GM21529 (cell line): Measurements from ENCODE around the gene TULP4.
A peak's percentile ranks its signal among the peaks of the same experiment; 100 is the strongest.
"Not testable (repeated sequence)": the region's sequence is repeated elsewhere in the genome, so short reads cannot be mapped to it uniquely, and the experiment has no call there.

Experiments
- ATAC-seq: cut with Tn5 transposase; IDR thresholded peaks from one replicate; pipeline ENCODE4 v1.9.1; 2021; ENCODE audit not compliant: unreplicated experiment

The TULP4 gene

DNA sequence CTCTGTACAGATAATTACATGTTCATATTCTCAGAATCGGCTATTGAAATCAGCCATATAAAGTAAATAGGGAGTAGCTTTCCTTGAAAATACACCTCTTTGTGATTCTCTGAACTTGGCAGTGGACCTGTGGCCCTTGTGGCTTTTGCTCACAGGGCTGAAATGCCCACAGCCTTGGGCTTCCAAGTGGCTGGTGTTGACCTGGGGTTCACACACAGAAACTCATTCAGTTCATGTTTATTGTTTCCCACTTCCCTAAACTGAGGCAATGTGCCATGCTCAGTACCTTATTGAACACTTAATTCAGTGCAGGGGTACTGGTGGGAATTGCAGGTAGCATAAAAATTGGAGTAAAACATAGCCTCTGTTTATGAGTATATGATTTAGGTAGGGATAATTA lies 19.1 kb upstream of the TULP4 start:
- ATAC-seq = no peak

DNA sequence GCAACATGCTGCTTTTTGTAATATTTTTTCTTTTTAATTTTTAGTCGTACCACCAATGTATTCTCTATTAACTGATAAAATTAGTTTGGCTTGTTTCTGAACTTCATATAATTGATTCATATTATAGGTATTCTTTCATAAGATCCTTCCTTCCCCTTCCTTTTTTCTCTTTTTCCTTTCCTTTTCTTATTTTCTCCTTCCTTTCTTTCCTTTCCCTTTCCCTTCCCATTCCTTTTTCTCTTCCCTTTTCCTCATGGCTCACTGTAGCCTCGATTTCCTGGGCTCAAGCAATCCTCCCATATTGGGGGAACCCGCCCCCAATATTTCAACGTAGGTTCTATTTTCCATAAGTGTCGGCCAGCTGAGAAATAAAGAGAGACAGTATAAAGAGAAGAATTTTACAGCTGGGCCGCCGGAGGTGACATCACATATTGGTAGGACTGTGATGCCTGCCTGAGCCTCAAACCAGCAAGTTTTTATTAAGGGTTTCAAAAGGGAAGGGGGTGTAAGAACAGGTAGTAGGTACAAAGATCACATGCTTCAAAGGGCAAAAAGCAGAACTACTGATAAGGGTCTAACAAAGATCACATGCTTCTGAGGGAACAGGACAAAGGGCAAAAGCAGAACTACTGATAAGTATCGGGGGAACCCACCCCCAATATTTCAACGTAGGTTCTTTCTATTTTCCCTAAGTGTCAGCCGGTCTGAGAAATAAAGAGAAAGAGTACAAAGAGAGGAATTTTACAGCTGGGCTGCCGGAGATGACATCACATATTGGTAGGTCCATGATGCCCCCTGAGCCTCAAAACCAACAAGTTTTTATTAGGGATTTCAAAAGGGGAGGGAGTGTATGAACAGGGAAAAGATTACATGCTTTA lies 16.1 kb upstream of the TULP4 start:
- ATAC-seq = not testable (repeated sequence)

DNA sequence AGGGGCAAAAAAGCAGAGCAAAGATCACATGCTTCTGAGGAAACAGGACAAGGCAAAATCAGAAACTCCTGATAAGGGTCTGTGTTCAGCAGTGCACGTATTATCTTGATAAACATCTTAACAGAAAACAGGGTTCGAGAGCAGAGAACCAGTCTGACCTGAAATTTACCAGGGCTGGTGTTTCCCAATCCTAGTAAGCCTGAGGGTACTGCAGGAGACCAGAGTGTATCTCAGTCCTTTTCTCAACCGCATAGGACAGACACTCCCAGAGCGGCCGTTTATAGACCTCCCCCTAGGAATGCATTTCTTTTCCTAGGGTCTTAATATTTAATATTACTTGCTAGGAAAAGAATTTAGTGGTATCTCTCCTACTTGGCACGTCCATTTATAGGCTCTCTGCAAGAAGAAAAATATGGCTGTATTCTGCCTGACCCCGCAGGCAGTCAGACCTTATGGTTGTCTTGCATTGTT lies 15.4 kb upstream of the TULP4 start:
- ATAC-seq = not testable (repeated sequence)

DNA sequence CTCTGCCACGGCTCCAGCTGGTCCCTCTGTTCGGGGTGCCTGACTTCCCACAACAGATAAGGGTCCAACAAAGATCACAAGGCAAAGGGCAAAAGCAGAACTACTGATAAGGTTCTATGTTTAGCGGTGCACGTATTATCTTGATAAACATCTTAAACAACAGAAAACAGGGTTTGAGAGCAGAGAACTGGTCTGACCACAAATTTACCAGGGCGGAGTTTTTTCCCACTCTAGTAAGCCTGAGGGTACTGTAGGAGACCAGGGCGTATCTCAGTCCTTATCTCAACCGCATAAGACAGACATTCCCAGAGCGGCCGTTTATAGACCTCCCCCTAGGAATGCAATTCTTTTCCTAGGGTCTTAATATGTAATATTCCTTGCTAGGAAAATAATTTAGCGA lies 14.6 kb upstream of the TULP4 start:
- not testable (repeated sequence) for ATAC-seq

DNA sequence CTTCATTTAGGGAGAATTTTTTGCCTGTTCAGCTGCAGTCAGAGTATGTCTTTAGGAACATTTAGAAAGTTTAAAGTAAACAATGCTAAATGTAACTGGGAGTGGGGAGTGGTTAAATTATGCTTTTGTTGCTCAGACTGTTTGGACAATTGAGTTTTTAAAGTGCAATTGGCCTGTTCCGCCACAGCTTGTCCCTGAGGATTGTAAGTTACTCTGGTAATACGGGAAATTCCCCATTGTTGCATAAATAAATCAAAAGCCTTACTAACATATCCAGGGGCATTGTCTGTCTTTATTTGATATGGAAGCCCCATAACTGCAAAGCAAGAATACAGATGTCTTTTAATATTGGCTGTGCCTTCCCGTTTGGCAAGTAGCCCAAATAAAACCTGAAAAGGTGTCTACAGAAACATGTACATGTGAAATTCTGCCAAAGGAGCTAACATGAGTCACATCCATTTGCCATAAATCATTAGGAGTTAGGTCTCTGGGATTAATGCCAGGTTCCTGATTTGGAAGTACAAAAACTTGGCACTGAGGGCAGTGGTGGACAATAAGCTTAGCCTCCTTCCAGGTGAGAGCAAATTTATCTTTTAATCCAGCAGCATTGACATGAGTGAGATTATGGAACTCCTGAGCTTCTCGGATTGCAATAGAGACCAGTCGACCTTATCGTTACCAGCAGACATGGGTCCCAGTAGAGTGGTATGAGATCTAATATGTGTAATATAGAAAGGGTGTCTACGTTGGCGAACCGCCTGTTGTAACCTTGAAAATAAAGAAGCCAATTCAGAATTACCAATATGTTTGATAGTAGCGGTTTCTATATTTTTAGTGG lies 11.7 kb upstream of the TULP4 start:
- ATAC-seq = not testable (repeated sequence)

DNA sequence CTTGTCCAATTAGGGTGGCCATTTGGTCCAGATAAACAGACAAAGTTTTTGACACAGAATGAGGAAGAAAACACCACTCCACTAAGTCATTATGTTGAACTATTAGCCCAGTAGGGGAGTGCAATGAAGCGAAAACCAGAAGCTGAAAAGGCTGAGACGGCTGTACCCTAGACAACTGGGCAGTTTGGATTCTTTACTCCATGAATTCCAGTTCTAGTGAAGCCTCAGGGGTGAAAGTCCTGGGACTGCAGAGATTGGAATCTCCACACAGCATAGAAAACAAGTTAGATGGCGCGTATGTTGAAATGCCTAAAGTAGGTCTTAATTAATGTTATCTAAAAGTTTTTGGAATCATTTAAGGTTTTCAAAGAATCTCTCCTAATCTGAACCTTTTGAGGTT lies 10.7 kb upstream of the TULP4 start:
- ATAC-seq = not testable (repeated sequence)

DNA sequence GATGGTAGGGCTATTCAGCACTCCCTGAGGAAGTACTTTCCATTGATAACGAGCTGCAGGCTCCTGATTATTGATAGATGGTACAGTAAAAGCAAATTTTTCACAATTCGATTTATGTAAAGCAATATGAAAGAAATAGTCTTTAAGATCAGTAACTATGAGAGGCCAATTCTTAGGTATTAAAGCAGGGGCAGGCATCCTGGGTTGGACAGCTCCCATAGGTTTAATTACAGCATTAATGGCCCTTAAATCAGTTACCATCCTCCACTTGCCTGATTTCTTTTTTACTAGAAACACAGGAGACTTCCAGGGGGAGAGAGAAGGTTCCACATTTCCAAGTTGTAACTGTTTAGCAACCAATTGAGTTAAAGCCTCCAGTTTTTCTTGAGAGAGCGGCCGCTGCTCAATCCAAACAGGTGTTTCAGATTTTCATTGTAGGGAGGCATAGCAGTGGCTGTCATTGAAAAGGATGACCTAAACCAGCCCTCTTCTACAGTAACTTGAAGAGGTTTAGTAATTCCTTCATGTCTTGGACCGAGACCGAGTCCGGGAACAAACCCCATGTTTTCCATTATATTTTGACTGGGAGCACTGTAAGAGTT lies 10.0 kb upstream of the TULP4 start:
- ATAC-seq = not testable (repeated sequence)

DNA sequence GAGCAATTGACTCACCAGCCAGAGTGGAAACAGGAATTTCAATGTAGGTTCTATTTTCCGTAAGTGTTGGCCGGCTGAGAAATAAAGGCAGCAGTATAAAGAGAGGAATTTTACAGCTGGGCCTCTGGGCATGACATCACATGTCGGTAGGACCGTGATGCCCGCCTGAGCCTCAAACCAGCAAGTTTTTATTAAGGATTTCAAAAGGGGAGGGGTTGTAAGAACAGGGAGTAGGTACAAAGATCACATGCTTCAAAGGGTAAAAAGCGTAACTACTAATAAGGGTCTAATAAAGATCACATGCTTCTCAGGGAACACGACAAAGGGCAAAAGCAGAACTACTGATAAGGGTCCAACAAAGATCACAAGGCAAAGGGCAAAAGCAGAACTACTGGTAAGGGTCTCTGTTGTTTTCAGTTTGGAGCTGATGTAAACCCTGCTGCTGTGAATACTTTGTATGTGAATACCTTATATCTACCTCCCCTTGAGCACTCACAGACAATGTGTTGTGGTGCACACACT lies 9.0 kb upstream of the TULP4 start:
- ATAC-seq = no peak

DNA sequence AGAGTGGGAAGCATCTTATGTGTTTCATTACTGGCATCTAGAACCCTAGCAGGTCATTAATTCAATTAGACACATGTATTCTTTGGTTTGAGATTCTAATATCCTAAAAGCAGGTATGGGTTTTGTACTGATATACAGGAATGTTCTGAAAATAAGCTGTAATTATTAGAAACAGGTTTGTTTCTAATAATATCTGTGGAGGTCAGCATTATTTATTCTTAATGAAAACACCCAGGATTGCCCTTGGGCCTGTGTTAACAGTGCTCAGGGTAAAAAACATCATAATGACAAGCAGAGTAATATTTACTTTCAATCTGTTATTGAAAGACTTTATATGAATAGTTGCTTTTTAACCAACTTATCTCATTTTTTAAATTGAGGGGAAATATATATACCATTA lies 8.0 kb upstream of the TULP4 start:
- no peak for ATAC-seq

DNA sequence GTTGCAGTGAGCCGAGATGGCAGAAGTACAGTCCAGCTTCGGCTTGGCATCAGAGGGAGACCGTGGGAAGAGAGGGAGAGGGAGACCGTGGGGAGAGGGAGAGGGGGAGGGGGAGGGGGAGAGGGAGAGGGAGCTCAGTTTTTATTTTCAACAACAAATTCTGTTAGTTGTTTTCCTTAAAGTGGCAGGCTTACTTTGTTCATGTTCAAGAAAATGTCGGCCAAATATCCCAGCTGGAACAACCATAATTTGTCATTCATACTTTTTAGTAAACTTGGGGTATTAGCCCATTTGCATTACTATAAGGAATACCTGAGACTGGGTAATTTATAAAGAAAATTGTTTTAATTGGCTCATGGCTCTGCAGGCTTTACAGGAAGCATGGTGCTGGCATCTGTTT lies 2.5 kb upstream of the TULP4 start:
- ATAC-seq = no peak

DNA sequence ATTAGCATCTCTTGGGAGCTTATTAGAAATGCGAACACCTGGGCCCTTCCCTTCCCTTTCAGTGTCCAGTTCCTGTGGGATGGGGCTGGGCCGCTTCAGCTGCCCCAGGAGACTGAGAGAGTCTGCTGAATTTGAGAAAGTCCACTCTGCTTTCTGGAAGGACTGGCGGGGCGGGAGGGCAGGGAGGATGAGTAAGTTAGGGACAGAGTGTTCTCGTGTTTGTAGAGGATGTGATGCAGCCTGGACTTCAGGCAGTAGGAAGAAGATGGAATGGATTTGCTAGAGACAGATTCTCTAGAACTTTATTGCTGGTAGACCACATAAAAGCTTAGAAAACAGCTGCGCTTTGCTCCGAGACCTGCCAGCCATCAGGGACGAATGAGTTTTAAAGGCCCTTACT lies 1.1 kb upstream of the TULP4 start:
- no peak for ATAC-seq

DNA sequence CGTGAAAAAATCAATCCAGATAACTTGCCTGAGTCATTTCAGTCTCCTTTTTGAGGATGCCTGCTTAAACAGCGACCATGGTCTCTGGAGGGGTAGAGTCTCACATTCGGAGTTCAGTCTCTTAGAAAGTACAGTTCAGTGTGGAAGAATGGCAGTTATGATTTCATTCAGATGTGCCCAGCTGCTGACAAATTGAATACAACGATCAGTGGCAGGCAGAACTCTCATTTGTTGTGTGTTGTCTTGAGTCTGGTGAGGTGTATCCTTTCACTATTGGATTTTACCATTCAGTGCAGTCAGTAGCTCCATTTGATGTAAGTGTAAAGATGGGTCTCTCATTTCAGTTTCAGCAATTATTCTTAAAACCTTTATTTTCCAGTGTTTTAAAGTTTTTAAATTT lies 639 bp upstream of the TULP4 start:
- no peak for ATAC-seq

DNA sequence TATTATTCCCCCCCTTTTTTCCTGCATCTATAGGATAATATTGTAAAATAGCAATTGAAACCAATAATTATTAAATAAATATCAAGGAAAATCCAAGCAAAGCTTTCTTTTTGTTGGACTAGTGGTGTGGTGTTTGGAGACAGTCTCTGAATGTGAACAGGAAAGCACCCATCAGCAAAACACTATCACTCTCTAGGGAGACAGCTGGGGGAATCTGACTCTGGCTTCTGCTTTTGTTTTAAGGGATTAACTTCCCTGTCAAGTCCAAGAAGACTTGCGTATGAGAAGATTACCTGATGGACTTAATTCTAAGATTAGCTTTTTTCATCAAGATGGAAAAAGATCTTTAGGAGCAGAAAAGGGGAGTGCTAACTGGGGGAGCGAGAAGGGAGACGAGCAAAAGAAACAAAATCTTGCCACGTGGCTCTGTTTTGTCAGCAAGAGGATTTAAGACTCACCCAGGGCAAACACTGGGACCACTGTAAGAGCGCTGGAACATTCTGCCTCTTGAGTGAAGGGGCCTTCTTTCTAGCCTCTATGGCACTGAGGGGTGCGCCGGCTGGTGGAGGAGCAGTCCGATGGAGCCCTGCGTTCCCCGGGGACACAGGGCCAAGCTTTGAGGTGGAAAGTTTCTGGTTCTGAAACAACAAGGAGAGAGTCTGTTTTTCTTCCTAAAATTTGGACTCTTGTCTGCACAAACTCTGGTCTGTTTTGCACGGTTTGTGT lies 570 bp downstream of the TULP4 start:
- no peak for ATAC-seq

DNA sequence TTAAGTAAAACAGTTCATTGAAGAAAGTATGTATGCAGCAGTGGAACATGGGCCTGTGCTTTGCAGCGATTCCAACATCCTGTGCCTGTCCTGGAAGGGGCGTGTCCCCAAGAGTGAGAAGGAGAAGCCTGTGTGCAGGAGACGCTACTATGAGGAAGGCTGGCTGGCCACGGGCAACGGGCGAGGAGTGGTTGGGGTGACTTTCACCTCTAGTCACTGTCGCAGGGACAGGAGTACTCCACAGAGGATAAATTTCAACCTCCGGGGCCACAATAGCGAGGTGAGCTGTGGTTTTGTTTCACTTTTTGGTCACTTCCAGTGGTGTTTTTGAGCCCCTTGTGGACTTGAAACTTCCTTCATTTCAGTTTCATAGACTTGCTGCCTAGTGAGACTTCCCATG lies 1.7 kb downstream of the TULP4 start:
- no peak for ATAC-seq

DNA sequence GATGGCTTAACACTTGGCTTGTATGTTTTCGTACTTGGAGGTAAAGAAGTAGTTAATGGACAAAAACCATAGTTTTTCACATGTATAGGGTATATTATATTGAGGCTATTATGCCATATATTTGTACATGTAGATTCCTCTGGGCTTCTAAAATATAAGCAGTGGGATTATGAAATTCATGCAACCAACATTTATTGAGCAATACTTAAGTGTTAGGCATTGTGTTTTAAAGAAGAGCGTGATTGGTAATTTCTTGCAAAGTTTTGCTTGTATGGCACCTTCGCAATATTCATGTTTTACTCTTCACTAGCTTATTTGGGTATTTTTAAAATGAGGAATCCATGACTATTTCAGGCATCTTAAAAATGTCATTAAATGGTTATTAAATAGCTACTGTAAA lies 2.5 kb downstream of the TULP4 start:
- ATAC-seq = no peak

DNA sequence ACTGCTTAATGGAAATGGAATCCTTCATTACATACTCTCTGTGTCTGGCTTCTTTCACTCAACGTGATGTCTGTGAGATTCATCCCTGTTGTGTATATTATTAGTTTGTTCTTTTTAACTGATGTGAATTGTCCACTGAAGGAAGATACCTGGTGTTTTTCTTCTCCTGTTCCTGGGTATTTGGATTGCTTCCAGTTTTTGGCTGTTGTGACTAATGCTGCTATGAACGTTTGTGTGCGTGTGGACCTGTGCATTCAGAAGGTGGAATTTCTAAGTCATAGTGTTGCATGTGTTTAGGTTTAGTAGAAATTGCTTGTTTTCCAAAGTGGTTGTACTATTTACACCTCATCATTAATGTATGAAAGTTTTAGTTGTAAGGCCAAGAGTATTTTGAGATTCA lies 3.8 kb downstream of the TULP4 start:
- no peak for ATAC-seq

DNA sequence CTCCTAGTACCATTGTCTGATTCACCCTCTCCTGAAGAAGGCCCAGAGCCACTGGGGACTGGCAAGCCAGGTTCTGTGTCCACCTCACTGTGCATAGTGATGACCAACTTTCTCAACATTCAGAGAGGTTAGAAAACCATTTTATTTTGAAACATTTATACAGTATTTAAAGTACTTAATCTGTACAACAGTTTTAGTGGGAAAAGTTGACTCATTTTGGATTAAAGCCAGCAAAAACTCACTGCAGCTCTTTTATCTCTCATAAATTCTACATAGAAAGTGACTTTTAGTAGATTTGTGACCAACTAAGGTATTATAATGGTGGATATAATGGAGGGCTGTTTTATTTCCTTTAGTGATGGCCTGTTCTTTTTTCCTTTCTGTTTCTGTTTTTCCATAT lies 9.7 kb downstream of the TULP4 start:
- no peak for ATAC-seq

DNA sequence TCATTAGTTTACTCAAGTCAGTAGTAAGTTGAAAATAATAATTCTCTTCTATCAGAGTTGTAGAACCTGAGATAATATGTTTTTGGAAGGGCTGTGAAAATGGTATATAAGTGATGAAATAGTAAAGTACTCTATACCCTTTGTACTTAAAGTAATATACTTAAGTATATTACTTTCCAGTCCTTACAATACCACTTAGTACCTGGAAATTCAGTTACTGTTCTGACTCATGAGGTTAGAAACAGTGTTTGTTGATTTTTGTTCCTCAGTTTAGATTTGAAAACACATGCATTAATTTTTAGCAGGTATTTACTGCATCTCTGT lies 10.1 kb downstream of the TULP4 start:
- ATAC-seq = no peak

DNA sequence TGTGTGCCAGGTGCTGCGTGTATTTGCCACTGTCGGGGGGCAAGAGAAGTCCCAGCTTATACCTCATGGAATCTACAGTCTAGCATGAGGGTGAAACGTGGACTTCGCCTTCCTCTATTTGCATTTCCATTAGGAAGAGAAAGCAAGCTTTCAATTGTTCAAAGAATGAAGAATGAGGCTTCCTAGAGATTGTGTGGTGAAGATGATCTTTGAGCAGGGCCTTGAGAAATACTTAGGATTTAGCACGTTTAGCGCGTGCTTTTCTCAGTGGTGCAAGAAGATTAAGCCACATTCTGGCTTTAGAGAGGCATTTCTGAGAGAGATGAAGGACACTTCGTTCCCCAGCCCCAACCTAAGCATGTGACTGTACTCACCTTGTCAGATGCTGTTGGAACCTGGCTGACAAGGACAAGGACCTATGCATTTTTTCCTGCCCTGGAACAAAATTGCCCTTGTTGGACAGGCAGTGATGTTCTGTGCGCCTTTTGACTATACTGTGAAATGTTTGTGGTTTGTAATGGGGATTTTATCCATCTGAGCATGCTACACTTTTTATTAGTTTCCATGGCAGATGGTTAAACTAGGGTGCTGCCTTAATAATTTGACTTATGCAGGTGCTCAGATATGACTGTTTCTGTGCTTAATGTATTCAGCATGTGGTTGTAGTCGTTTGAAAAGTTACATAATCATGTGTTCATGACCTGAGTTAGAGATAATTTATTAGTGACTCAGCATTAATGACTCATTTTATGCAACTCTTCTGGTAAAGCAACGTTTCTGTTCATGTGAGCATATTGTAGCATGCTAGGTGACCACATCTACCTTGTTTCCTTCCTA lies 10.7 kb downstream of the TULP4 start:
- peak; percentile 66 for ATAC-seq

DNA sequence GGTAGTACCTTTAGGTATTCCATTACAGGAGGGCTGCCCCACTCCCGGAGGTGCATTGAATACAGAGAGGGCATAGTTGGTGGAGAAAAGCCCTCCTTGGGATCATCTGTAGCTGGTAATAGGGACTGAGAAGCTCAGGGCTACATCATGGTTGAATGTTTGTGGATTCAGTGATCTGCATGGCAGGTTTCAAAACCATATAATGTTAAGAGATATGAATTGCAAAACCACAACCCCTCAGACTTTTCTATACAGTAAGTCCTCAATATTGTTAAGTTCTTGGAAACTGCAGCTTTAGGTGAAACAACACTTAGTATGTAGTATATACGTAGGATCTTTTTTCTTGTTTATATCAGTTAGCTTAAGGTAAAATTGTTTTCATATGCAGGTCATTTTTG lies 11.3 kb downstream of the TULP4 start:
- peak; percentile 33 for ATAC-seq
